ENCODE results near the gene ZBTB42. TPM values are rescaled to one million over a fixed set of nuclear protein-coding genes. Genes with fewer than 3 reads are reported as not detected.

Gene ZBTB42
- total and polyA plus RNA-seq, 2 donors (not counting 3 experiments of a cell fraction or from before 2014, with no cell fraction given): 3.1 to 3.8 TPM

GRCh38 chr14:104820669-104821228, 19.8 kb downstream of the ZBTB42 start:
- CTCF ChIA-PET: interaction anchor here (1.1 to 5.0 kb wide), 9 partner anchors 11 to 93 kb away, joined by 3 to 67 read pairs (median 4); partner anchors contain the start of gene ZBTB42
- Histone ChIP-seq H4K20me1 (replicated peaks; ENCODE audit: control insufficient read depth, extremely low read depth, insufficient read depth, low read length) (no peaks in the 10 kb centered on the region), H3K9me3 (replicated peaks; ENCODE audit: control insufficient read depth, insufficient read depth, low read length) (no peaks in the 10 kb centered on the region), H3K9me1 (replicated peaks; ENCODE audit: control insufficient read depth, extremely low read depth, insufficient read depth, low read length) (no peaks in the 10 kb centered on the region), H3K27ac (ENCODE audit: insufficient read depth, low read depth, low read length) (no peak overlapping the region), H3K4me2 (ENCODE audit: insufficient read depth, low read length) (no peak overlapping the region), H3K27me3 (ENCODE audit: control insufficient read depth in 2 of 2, insufficient read depth in 2 of 2, low read length in 2 of 2) (no peaks in the 10 kb centered on the region), H3K9ac (replicated peaks; ENCODE audit: extremely low read depth, insufficient read depth, low read length) (no peak overlapping the region), H2AFZ (ENCODE audit: low read depth, low read length) (no peak overlapping the region), H3K4me1 (ENCODE audit: control insufficient read depth, extremely low read depth, insufficient read depth, low read length) (peaks cover 9% of the 10 kb centered on the region), H3K79me2 (ENCODE audit: control insufficient read depth, insufficient read depth, low read length) (no peaks in the 10 kb centered on the region), H3K36me3 (ENCODE audit: control insufficient read depth in 2 of 2, extremely low read depth in 1 of 2, insufficient read depth in 2 of 2, low read length in 2 of 2) (no peaks in the 10 kb centered on the region), H3K4me3 (replicated peaks in 1 of 3; ENCODE audit: insufficient read depth in 1 of 3, low read depth in 1 of 3, low read length in 3 of 3) (no peak overlapping the region)
- DNase-seq (ENCODE audit: low read depth, low spot score) (peak; percentile 49), FAIRE-seq (peak; percentile 80)
- POLR2A ChIA-PET: no interaction called here
- BruUV-seq (replicated peaks): no TSS peak
- no peak for TF ChIP-seq MAX (IDR thresholded peaks at IDR 0.05; ENCODE audit: insufficient read depth, insufficient read length)
- TF ChIP-seq CTCF (IDR thresholded peaks at IDR 0.05; ENCODE audit: extremely low read depth in 1 of 2, insufficient read depth in 1 of 2, low read depth in 1 of 2, low read length in 2 of 2): peak; percentile 49 to 75
- TF ChIP-seq EZH2 (IDR thresholded peaks at IDR 0.05; ENCODE audit: borderline replicate concordance, low read depth, low read length, severe bottlenecking): no peak
- dilution Hi-C loops (cut with MboI; ENCODE audit: extremely low pct_ligation_motif_present, low sequenced_read_pairs) (no loop called here), intact Hi-C loops (cut with micrococcal nuclease) (loop anchor here (1.0 kb wide), 1 partner anchor 52 kb away; no protein-coding TSS in a partner anchor)
